Muscle of arm (tissue), 12 donors: ENCODE measurements around the gene ABCC3. TPM values are rescaled to one million over a fixed set of nuclear protein-coding genes. Genes with fewer than 3 reads are reported as not detected.
"Not testable (repeated sequence)": the region's sequence is repeated elsewhere in the genome, so short reads cannot be mapped to it uniquely, and the experiment has no call there.

Experiments used
- DNase-seq: peaks from one replicate; pipeline ENCODE4 v3.0.0-alpha.2; 2013
- polyA plus RNA-seq, 12 donors: library from polyadenylated mRNA; unstranded; fragments of 120-200 nt; gene quantifications; one replicate each; pipeline ENCODE4 v1.2.1, GENCODE V29; 2013; ENCODE audit not compliant: insufficient read length in 12 of 12

ABCC3 gene
- polyA plus RNA-seq, 12 donors: 0.32 to 40.4 (median 0.67) TPM; not detected in 1

DNA sequence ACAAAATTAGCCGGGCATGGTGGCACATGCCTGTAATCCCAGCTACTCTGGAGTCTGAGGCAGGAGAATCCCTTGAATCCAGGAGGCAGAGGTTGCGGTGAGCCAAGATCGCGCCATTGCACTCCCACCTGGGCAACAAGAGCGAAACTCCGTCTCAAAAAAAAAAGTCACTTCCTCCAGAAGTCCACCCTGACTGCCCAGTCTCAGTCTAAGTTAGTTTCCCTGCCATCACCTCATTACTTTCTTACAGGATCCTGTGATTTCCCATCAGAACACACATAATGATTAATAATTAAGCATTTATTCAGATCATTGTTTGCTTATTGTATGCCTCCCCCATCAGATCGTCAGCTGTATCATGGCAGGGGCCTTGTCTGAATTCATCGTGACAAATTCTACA lies 31.6 kb downstream of the ABCC3 start:
- DNase-seq: no peak

- no peak for DNase-seq
Measured at GRCh38 chr17:50667259-50668024, 32.8 kb downstream of the ABCC3 start.

- no peak for DNase-seq
Measured at GRCh38 chr17:50668025-50668837, 33.5 kb downstream of the ABCC3 start.

DNA sequence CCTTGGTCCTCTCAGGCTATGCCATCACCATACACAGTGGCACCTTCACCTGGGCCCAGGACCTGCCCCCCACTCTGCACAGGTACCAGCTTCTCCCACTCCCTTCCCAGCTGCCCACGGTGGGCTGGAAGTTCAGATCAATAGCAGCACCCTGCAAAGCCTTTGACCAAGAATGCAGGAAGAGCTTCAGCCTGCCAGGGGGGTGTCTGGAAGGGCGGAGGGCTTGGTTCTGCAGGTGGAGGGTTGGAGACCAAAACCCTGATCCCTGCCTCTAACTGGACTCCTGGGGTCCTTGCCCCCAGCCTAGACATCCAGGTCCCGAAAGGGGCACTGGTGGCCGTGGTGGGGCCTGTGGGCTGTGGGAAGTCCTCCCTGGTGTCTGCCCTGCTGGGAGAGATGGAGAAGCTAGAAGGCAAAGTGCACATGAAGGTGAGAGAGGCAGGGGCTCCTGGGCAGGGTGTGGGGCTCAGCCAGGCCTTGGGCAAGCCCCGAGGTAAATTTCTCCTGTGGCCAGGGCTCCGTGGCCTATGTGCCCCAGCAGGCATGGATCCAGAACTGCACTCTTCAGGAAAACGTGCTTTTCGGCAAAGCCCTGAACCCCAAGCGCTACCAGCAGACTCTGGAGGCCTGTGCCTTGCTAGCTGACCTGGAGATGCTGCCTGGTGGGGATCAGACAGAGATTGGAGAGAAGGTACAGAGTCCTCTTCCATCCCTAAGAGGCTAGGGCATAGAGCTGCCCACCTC lies 34.3 kb downstream of the ABCC3 start:
- DNase-seq: no peak

GRCh38 chr17:50672071-50672470 lies 37.4 kb downstream of the ABCC3 start:
- DNase-seq: no peak

DNA sequence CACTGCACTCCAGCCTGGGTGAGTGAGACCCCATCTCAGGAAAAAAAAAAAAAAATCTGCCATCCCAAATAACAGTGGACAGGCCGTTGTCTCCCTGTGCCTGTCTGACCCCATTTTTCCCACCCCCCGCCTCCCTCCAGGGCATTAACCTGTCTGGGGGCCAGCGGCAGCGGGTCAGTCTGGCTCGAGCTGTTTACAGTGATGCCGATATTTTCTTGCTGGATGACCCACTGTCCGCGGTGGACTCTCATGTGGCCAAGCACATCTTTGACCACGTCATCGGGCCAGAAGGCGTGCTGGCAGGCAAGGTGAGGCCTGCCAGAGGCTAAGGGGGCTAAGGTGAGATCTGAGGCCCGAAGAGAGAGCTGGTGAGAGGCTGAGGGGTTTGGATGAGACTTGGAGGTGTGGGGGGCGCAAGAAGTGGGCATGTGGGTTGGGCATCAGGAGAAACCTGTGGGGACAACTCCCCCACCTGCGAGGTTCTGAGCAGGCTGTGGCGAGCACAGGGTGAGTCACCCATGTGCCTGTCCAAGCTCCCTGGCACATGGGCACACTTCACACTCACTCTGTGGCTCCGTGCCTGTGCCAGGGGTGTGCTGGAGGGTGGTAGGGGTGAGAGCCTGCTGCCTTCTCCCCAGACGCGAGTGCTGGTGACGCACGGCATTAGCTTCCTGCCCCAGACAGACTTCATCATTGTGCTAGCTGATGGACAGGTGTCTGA lies 38.3 kb downstream of the ABCC3 start:
- no peak for DNase-seq

- DNase-seq: no peak
Measured at GRCh38 chr17:50675190-50675589, 40.5 kb downstream of the ABCC3 start.

DNA sequence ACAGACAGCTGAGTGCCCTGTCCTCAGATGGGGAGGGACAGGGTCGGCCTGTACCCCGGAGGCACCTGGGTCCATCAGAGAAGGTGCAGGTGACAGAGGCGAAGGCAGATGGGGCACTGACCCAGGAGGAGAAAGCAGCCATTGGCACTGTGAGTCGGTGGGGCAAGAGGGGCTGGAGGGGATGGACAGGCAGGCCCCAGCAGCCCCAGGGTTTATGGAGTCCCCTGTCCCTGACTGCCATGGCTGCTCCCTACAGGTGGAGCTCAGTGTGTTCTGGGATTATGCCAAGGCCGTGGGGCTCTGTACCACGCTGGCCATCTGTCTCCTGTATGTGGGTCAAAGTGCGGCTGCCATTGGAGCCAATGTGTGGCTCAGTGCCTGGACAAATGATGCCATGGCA lies 40.9 kb downstream of the ABCC3 start:
- DNase-seq: no peak

DNA sequence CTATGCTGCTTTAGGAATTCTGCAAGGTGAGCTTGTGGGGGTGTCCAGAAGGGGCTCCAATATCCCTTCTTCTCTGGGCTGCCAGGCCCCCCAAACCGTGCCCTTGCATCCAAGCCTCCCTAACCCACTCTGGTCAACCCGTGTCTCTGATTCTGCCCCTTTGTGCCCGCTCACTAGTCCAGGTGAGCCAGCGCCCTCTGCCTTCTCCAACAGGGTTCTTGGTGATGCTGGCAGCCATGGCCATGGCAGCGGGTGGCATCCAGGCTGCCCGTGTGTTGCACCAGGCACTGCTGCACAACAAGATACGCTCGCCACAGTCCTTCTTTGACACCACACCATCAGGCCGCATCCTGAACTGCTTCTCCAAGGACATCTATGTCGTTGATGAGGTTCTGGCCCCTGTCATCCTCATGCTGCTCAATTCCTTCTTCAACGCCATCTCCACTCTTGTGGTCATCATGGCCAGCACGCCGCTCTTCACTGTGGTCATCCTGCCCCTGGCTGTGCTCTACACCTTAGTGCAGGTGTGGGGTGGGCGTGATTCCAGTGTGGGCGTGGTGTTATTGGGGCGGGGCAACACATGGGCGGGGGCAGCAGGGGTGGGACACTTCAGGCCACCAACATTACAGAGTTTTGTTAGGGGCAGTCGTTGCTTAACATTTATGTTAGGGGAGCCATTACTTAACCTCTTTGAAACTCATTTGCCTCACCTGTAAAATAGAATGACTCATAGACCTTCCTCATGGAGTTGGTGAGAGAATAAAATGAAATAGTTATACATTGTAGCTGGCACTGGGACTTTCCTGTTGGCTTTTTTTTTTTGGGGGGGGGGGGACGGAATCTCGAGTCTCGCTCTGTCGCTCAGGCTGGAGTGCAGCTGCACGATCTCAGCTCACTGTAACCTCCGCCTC lies 41.6 kb downstream of the ABCC3 start:
- no peak for DNase-seq

DNA sequence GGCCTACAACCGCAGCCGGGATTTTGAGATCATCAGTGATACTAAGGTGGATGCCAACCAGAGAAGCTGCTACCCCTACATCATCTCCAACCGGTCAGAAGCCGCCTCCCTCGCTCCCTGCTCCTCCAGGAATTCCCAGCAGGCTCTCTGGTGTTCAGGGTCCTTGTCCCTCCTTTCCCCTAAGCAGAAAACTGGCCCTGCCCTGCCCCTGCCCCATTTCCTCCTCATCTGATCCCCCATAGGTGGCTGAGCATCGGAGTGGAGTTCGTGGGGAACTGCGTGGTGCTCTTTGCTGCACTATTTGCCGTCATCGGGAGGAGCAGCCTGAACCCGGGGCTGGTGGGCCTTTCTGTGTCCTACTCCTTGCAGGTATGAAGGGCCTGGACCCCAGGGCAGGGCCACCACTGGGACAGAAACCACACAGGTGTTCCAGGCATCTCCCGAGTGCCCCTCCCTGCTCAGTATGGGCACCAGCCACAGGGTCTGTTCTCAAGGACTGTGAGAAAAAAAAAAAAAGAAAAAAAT lies 43.2 kb downstream of the ABCC3 start:
- DNase-seq: no peak

DNA sequence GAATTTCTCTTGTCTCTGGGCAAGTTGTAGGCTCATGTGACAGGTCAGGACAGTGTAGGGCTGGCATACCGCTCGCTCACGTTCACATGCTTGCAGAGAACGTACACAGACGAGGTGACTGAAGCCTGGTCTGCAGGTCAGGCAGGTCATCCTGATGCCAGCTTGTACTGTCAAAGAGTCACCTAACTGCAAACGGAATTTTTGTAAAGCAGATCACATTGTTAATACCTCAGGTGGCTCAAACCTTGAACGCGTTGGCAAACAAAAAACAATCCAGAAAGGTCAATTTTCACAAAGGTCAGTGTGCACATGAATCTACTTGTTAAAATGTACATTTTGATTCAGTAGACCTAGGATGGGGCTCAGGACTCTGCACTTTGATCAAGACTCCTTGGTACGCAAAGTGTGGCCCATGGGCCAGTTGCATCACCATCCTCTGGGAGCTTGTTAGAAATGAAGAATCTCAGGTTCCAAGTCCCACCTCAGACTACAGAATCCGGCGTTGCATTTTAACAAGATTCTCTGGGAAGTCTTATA lies 44.4 kb downstream of the ABCC3 start:
- no peak for DNase-seq

DNA sequence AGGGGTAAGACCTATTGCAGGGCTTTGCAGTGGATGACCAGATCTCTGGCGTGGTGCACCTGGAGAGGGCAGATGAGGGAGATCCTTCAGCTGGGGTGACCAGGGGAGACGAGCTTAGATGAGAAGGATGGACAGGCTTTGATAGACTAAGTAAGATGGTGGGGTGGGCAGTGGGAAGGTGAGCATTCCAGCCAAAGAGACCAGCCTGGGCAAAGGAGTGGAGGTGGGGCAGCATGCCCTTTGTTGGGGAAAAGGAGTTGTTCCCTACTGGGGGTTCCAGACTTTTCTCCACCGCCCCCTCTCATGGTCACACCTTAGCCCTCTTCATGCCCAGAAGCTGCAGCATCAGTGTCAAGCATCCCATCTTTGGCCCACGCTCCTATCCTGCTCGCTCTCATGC lies 45.4 kb downstream of the ABCC3 start:
- DNase-seq: no peak

DNA sequence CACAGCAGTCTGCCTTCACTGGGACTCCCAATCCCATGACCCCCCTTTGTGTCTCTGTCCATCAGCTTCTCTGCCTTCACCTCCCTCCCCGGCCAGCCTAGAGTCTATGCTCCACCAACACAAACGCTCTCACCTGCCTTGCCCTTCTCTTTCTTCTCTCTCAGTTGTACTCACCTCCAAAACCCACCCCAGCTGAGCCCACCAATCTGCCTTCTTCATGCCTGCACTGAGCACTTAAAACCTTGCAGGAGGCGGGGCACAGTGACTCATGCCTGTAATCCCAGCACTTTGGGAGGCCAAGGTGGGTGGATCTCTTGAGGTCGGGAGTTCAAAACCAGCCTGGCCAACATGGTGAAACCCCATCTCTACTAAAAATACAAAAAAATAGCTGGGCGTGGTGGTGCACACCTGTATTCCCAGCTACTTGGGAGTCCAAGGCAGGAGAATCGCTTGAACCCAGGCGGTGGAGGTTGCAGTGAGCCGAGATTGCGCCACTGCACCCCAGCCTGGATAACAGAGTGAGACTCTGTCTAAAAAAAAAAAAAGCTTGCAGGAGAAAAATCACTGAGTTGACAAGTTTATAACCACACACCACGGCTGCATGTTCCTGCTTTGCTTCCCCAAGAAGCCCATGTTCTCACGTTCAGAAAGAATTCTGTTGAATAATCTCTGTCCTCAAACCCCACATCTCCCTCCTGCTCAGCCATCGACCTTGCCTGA lies 46.0 kb downstream of the ABCC3 start:
- not testable (repeated sequence) for DNase-seq

DNA sequence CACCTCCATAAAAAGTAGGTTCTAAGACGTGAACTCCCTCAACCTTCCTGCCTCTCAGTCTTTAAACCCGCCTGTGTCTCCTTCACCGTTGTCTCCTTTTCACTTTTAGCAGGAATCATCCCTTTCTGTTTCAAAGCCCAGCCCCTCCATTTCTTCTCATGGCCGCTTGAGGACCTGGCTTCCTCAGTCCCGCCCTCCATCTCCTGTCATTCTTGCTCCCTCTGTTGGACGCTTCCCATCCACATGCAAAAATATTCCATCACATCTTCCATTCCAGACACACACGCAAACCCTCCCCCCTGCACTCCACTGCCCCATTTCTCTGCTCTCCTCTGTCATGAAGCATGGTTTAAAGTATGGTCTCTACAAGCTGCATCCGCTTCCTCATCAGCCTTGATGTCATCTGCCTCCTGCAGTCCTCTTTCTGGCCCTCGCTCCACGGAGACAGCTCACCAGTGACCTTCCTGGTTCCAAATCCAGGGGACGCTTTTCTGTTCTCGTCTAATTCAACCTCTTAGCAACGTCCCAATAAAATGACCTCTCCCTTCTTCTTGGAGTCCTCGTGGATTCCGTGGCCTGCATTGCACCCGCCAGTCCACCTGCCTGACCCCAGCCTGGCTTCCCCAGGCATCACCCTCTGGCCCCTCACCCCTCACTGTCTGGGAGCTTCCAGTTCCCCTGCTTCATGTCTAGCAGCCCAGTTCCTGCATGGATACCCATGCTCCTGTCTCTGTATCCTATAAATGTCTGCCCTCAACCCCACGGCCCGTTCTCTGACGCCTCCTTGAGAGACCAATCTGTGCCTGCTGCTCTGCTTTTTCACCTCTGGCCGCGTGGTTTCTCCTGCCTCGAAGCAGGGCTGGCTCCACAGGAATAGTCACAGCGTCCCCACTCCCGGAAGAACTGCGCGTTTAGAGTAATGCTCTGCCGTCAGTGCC lies 46.9 kb downstream of the ABCC3 start:
- DNase-seq: peak; percentile 84

- DNase-seq: no peak
Measured at GRCh38 chr17:50682441-50682840, 47.8 kb downstream of the ABCC3 start.

DNA sequence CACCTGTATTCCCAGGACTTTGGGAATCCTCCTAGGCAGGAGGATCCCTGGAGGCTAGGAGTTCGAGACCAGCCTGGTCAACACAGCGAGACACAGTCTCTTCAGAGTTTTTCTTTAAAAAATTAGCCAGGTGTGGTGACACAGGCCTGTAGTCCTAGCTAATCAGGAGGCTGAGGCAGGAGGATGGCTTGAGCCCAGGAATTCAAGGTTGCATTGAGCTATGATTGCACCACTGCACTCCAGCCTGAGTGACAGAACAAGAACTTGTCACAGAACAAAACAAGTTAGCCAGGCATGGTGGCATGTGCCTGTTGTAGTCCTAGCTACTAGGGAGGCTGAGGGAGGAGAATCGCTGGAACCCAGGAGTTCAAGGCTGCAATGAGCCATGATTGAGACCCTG lies 48.3 kb downstream of the ABCC3 start:
- no peak for DNase-seq

- DNase-seq: no peak
Measured at GRCh38 chr17:50683434-50684287, 49.0 kb downstream of the ABCC3 start.
